Measurements from ENCODE around the gene BCL3. TPM values are rescaled to one million over a fixed set of nuclear protein-coding genes. Genes with fewer than 3 reads are reported as not detected.
A peak's percentile ranks its signal among the peaks of the same experiment; 100 is the strongest.
"Not testable (repeated sequence)": the region's sequence is repeated elsewhere in the genome, so short reads cannot be mapped to it uniquely, and the experiment has no call there.

BCL3 gene
- total RNA-seq, 1 experiment from 2014 or later, result 7.8 TPM

DNA sequence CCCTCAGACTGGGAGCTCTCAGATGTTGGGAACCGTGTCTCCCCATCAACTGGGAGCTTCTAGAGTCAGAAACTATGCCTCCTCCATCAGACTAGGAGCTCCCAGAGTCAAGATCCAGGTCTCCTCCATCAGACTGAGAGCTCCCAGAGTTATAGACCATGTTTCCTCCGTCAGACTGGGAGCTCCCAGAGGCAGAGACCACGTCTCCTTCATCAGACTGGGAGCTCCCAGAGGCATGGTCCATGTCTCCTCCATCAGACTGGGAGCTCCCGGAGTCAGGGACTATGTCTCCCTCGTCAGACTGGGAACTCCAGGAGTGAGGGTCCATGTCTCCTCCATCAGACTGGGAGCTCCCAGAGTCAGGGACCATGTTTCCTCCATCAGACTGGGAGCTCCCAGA, 39.6 kb upstream of the BCL3 start:
- TF ChIP-seq CBFB (CRISPR knock-in tag; IDR thresholded peaks at IDR 0.05; ENCODE audit: low read depth), result no peak
- TF ChIP-seq, protein P1, sequence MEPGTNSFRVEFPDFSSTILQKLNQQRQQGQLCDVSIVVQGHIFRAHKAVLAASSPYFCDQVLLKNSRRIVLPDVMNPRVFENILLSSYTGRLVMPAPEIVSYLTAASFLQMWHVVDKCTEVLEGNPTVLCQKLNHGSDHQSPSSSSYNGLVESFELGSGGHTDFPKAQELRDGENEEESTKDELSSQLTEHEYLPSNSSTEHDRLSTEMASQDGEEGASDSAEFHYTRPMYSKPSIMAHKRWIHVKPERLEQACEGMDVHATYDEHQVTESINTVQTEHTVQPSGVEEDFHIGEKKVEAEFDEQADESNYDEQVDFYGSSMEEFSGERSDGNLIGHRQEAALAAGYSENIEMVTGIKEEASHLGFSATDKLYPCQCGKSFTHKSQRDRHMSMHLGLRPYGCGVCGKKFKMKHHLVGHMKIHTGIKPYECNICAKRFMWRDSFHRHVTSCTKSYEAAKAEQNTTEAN (CRISPR knock-in tag; IDR thresholded peaks at IDR 0.05), result no peak
- TF ChIP-seq ESRRA (CRISPR knock-in tag; IDR thresholded peaks at IDR 0.05; ENCODE audit: borderline replicate concordance), result no peak
- ChIA-PET CTCF (interaction anchor here (0.7 to 1.6 kb wide), 2 partner anchors 20 to 62 kb away, joined by 4 to 5 read pairs; no protein-coding TSS in a partner anchor), POLR2A (interaction anchor here (1.0 kb wide), 1 partner anchor 62 kb away, joined by 3 read pairs; no protein-coding TSS in a partner anchor)
- Mint-ChIP-seq H3K4me3 (no peak overlapping the region), H3K36me3 (peaks cover 14% of the 10 kb centered on the region), H3K9me3 (no peaks in the 10 kb centered on the region), H3K4me1 (no peaks in the 10 kb centered on the region), H3K27me3 (ENCODE audit: low read depth) (no peaks in the 10 kb centered on the region), H3K27ac (no peak overlapping the region)
- DNase-seq (ENCODE audit: low spot score), result no peak
- ATAC-seq, result no peak

DNA sequence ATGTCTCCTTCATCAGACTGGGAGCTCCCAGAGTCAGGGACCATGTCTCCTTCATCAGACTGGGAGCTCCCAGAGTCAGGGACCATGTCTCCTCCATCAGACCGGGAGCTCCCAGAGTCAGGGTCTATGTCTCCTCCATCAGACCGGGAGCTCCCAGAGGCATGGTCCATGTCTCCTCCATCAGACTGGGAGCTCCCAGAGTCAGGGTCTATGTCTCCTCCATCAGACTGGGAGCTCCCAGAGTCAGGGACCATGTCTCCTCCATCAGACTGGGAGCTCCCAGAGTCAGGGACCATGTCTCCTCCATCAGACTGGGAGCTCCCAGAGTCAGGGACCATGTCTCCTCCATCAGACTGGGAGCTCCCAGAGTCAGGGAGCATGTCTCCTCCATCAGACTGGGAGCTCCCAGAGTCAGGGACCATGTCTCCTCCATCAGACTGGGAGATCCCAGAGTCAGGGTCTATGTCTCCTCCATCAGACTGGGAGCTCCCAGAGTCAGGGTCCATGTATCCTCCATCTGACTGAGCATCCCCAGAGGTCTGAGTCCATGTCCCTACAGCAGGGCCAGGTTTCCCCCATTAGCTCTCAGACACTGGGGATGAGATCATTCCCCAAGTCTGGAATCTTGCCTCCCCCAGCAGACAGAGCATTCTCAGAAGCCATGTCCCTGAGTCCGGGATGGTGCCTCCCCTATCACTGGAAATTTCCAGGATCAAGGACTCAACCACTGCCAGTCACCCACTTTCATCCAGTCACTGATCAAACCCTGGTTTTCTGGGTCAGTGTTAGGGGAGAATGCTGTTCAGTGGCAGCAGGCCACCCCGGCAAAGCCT, 38.9 kb upstream of the BCL3 start:
- ATAC-seq; H3K27me3 Mint-ChIP-seq (ENCODE audit: low read depth); H3K9me3 Mint-ChIP-seq; DNase-seq (ENCODE audit: low spot score); POLR2A ChIA-PET; H3K4me3 Mint-ChIP-seq; H3K4me1 Mint-ChIP-seq; H3K27ac Mint-ChIP-seq: not testable (repeated sequence)
- CTCF ChIA-PET, result interaction anchor here (1.4 to 1.6 kb wide), 2 partner anchors 14 to 62 kb away, joined by 4 read pairs; no protein-coding TSS in a partner anchor
- H3K36me3 Mint-ChIP-seq, result peaks cover 21% of the 10 kb centered on the region

DNA sequence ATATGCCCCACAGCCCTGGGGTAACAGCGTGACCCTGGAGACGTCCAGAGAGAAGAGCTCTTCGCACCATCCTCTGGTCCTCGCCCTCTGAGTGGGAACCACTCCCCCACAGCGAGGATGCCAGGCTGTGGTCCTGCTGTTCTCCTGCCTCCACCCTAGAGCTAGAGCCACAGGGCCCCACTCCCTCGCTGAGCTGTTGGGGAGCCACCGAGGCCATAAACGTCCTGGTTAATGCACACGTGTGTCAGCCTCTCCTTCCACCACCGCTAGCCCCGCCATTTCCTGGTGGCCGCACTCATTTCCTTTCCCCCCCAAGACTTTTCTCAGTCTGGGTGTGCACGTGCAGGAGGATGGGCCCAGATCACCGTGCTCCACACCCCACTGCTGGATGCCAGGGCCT, 38.0 kb upstream of the BCL3 start:
- no peaks in the 10 kb centered on the region for H3K4me1 Mint-ChIP-seq
- no peaks in the 10 kb centered on the region for H3K27me3 Mint-ChIP-seq (ENCODE audit: low read depth)
- no peak overlapping the region for H3K4me3 Mint-ChIP-seq
- TF ChIP-seq EMX1 (CRISPR knock-in tag; IDR thresholded peaks at IDR 0.05) (no peak), SP1 (CRISPR knock-in tag; conservative IDR thresholded peaks at IDR 0.05) (no peak), SOX15 (CRISPR knock-in tag; IDR thresholded peaks at IDR 0.05) (no peak)
- TF ChIP-seq, protein P2, sequence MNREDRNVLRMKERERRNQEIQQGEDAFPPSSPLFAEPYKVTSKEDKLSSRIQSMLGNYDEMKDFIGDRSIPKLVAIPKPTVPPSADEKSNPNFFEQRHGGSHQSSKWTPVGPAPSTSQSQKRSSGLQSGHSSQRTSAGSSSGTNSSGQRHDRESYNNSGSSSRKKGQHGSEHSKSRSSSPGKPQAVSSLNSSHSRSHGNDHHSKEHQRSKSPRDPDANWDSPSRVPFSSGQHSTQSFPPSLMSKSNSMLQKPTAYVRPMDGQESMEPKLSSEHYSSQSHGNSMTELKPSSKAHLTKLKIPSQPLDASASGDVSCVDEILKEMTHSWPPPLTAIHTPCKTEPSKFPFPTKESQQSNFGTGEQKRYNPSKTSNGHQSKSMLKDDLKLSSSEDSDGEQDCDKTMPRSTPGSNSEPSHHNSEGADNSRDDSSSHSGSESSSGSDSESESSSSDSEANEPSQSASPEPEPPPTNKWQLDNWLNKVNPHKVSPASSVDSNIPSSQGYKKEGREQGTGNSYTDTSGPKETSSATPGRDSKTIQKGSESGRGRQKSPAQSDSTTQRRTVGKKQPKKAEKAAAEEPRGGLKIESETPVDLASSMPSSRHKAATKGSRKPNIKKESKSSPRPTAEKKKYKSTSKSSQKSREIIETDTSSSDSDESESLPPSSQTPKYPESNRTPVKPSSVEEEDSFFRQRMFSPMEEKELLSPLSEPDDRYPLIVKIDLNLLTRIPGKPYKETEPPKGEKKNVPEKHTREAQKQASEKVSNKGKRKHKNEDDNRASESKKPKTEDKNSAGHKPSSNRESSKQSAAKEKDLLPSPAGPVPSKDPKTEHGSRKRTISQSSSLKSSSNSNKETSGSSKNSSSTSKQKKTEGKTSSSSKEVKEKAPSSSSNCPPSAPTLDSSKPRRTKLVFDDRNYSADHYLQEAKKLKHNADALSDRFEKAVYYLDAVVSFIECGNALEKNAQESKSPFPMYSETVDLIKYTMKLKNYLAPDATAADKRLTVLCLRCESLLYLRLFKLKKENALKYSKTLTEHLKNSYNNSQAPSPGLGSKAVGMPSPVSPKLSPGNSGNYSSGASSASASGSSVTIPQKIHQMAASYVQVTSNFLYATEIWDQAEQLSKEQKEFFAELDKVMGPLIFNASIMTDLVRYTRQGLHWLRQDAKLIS (CRISPR knock-in tag; IDR thresholded peaks at IDR 0.05; ENCODE audit: borderline replicate concordance), result no peak
- TF ChIP-seq, protein P3, sequence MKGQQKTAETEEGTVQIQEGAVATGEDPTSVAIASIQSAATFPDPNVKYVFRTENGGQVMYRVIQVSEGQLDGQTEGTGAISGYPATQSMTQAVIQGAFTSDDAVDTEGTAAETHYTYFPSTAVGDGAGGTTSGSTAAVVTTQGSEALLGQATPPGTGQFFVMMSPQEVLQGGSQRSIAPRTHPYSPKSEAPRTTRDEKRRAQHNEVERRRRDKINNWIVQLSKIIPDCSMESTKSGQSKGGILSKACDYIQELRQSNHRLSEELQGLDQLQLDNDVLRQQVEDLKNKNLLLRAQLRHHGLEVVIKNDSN (CRISPR knock-in tag; IDR thresholded peaks at IDR 0.05), result no peak
- TF ChIP-seq, protein P1 (CRISPR knock-in tag; IDR thresholded peaks at IDR 0.05), result no peak
- ChIA-PET POLR2A (no interaction called here), CTCF (interaction anchor here (0.7 to 1.4 kb wide), 2 partner anchors 13 to 25 kb away, joined by 4 read pairs; no protein-coding TSS in a partner anchor)
- peak overlapping the region; percentile 65; the same call in 1 of the 2 replicates for H3K27ac Mint-ChIP-seq
- ATAC-seq (no peak), DNase-seq (ENCODE audit: low spot score) (no peak)
- peaks cover 14% of the 10 kb centered on the region for H3K9me3 Mint-ChIP-seq
- H3K36me3 Mint-ChIP-seq, result peaks cover 30% of the 10 kb centered on the region

DNA sequence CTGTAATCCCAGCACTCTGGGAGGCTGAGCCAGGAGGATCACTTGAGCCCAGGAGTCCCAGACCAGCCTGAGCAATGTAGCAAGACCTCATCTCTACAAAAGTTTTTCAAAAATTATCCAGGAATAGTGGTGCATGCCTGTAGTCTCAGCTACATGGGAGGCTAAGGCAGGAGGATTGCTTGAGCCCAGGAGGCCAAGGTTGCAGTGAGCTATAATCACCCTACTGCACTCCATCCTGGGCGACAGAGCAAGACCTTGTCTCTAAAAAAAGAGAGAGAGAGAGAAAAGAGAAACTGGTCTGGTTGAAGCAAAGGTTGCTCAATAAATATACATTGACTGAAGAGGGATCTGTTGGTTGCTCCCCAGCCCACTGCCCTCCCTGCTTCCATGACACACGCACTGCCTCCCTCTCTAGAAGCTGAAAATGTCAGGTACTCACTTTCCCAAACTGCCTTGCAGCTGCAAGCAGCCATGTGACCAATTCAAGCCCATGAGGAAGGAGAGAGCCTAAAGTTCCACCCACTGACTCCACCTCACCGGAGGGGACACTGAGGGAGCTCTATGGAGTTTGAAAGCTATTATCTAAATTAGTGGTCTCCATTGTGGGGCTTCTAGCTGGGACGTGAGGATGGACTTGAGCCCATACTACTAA, 35.5 kb upstream of the BCL3 start:
- H3K4me3 Mint-ChIP-seq, result no peak overlapping the region
- ChIA-PET POLR2A (no interaction called here), CTCF (interaction anchor here (0.6 to 3.9 kb wide), 12 partner anchors 9 to 142 kb away, joined by 3 to 19 read pairs (median 4); partner anchors contain the start of gene NECTIN2)
- no peaks in the 10 kb centered on the region for H3K27me3 Mint-ChIP-seq (ENCODE audit: low read depth)
- TF ChIP-seq NR3C1 (CRISPR knock-in tag; conservative IDR thresholded peaks at IDR 0.05; ENCODE audit: low read depth) (no peak), ZNF263 (CRISPR knock-in tag; IDR thresholded peaks at IDR 0.05; ENCODE audit: low read depth) (no peak), NFATC4 (CRISPR knock-in tag; IDR thresholded peaks at IDR 0.05) (no peak), NFYB (CRISPR knock-in tag; conservative IDR thresholded peaks at IDR 0.05; ENCODE audit: low read depth) (peak; percentile 39; the same call in 1 of the 2 replicates), CREB1 (CRISPR knock-in tag; IDR thresholded peaks at IDR 0.05) (no peak)
- TF ChIP-seq, protein P4, sequence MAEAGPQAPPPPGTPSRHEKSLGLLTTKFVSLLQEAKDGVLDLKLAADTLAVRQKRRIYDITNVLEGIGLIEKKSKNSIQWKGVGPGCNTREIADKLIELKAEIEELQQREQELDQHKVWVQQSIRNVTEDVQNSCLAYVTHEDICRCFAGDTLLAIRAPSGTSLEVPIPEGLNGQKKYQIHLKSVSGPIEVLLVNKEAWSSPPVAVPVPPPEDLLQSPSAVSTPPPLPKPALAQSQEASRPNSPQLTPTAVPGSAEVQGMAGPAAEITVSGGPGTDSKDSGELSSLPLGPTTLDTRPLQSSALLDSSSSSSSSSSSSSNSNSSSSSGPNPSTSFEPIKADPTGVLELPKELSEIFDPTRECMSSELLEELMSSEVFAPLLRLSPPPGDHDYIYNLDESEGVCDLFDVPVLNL (CRISPR knock-in tag; IDR thresholded peaks at IDR 0.05; ENCODE audit: borderline replicate concordance, low read depth), result no peak
- TF ChIP-seq, protein P5, sequence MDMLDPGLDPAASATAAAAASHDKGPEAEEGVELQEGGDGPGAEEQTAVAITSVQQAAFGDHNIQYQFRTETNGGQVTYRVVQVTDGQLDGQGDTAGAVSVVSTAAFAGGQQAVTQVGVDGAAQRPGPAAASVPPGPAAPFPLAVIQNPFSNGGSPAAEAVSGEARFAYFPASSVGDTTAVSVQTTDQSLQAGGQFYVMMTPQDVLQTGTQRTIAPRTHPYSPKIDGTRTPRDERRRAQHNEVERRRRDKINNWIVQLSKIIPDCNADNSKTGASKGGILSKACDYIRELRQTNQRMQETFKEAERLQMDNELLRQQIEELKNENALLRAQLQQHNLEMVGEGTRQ (CRISPR knock-in tag; IDR thresholded peaks at IDR 0.05), result peak; percentile 91
- TF ChIP-seq, protein P3 (CRISPR knock-in tag; IDR thresholded peaks at IDR 0.05), result peak; percentile 92
- ATAC-seq (peak; percentile 76), DNase-seq (ENCODE audit: low spot score) (no peak)
- H3K27ac Mint-ChIP-seq, result peak overlapping the region; percentile 49; the same call in 1 of the 2 replicates
- peaks cover 7% of the 10 kb centered on the region for H3K4me1 Mint-ChIP-seq
- peaks cover 36% of the 10 kb centered on the region for H3K36me3 Mint-ChIP-seq
- peaks cover 20% of the 10 kb centered on the region for H3K9me3 Mint-ChIP-seq

Measured in WTC11 (cell line).